Measurements from ENCODE around the gene GALNT18. TPM values are rescaled to one million over a fixed set of nuclear protein-coding genes. Genes with fewer than 3 reads are reported as not detected.

Gene GALNT18
- total RNA-seq, 1 experiment from 2014 or later: 1.7 TPM

- H3T11ph ChIP-seq (ENCODE audit: low read length): no peak overlapping the region
- H4K91ac ChIP-seq (ENCODE audit: insufficient read length, low read depth, low read length): no peak overlapping the region
- no peaks in the 10 kb centered on the region for H3K9me3 ChIP-seq (ENCODE audit: control insufficient read depth, low read depth, low read length)
- H3K27ac ChIP-seq (ENCODE audit: insufficient read length, low read depth, low read length): no peak overlapping the region
- no peak overlapping the region for H4K8ac ChIP-seq (replicated peaks; ENCODE audit: insufficient read length, low read depth, low read length)
- H3K4me1 ChIP-seq (ENCODE audit: insufficient read depth, low read length): peaks cover 13% of the 10 kb centered on the region; the same call in 1 of the 2 replicates
- H4K20me1 ChIP-seq (ENCODE audit: control insufficient read depth, insufficient read depth, insufficient read length): no peaks in the 10 kb centered on the region
- no peak overlapping the region for H3K56ac ChIP-seq (ENCODE audit: insufficient read length, low read depth, low read length)
- no peak overlapping the region for H2BK15ac ChIP-seq (ENCODE audit: low read depth, low read length)
- TF ChIP-seq CTCF (conservative IDR thresholded peaks at IDR 0.05): peak; percentile 45
- no peaks in the 10 kb centered on the region for H3K27me3 ChIP-seq (ENCODE audit: insufficient read depth, low read length)
- no peak overlapping the region for H2BK5ac ChIP-seq (ENCODE audit: insufficient read length, low read length)
- H3K4me1 Mint-ChIP-seq: peaks cover 23 to 33% of the 10 kb centered on the region in 2 experiments
- no peaks in the 10 kb centered on the region; a peak in 1 of 7 replicates for H3K36me3 Mint-ChIP-seq (ENCODE audit: insufficient read depth in 1 of 3, low read depth in 3 of 3)
- H2AK5ac ChIP-seq (ENCODE audit: insufficient read length, low read length): no peak overlapping the region
- no peaks in the 10 kb centered on the region for H3K79me1 ChIP-seq (ENCODE audit: insufficient read depth, low read depth, low read length, poor library complexity, severe bottlenecking)
- no peaks in the 10 kb centered on the region for H3K23me2 ChIP-seq (ENCODE audit: insufficient read length, low read depth, low read length, poor library complexity, severe bottlenecking)
- H2BK120ac ChIP-seq (ENCODE audit: low read depth, low read length, poor library complexity, severe bottlenecking): no peak overlapping the region
- H3K4me3 Mint-ChIP-seq: no peak overlapping the region
- no peak overlapping the region for H3K4ac ChIP-seq (ENCODE audit: low read depth, low read length)
- H3K9me3 Mint-ChIP-seq: no peaks in the 10 kb centered on the region; a peak in 1 of 5 replicates
- no peak overlapping the region for H2AFZ ChIP-seq (ENCODE audit: low read length)
- H3K9ac ChIP-seq (ENCODE audit: extremely low read depth, insufficient read length, low read length): no peak overlapping the region
- no CpG with 5 or more reads among the region's 3 CpGs for WGBS (ENCODE audit: extremely low coverage, insufficient read length, low lambda C conversion rate)
- no peak overlapping the region for H3K18ac ChIP-seq (ENCODE audit: insufficient read length, low read depth, low read length)
- no peak overlapping the region for H3K27ac Mint-ChIP-seq
- no peak overlapping the region for H3K23ac ChIP-seq (ENCODE audit: insufficient read length, low read depth, low read length)
- no peak overlapping the region for H2BK20ac ChIP-seq (ENCODE audit: low read depth, low read length, poor library complexity, severe bottlenecking)
- peaks cover 8% of the 10 kb centered on the region for H3K27me3 Mint-ChIP-seq (ENCODE audit: low read depth)
- H3K14ac ChIP-seq (ENCODE audit: insufficient read depth, low read length): no peak overlapping the region
- no peak overlapping the region for H2BK12ac ChIP-seq (ENCODE audit: insufficient read length, low read depth, low read length)
- H3K4me2 ChIP-seq (ENCODE audit: insufficient read depth, insufficient read length, low read length): no peak overlapping the region
- no peaks in the 10 kb centered on the region for H3K79me2 ChIP-seq (ENCODE audit: insufficient read depth, low read length)
- DNase-seq: no peak
- no peak overlapping the region for H4K5ac ChIP-seq (ENCODE audit: insufficient read length, low read depth, low read length)
These were observed 38.0 kb upstream of the GALNT18 start for GRCh38 chr11:11659567-11660362.
